HEK293 (cell line): ENCODE measurements around the gene GPER1.
"Not testable (repeated sequence)": the region's sequence is repeated elsewhere in the genome, so short reads cannot be mapped to it uniquely, and the experiment has no call there.

ENCODE experiments used
- CTCF ChIA-PET: fragments of 350-600 bp; formaldehyde crosslinking; extraction: SDS; loops from one replicate; lab custom pipeline; 2021; ENCODE audit warnings: antibody characterized with exemption; lab: Yijun Ruan, JAX
- POLR2A ChIA-PET: fragments of 300-600 bp; formaldehyde crosslinking; extraction: SDS; loops from one replicate; lab custom pipeline; 2020; ENCODE audit warnings: antibody characterized with exemption, inconsistent platforms; lab: Yijun Ruan, JAX
- H3K27ac ChIP-seq: fragments of 200-500 bp; sonication (Bioruptor generic); 2 replicates; pipeline ENCODE4 v1.5.1; 2014; ENCODE audit warnings: low read depth, low read length, control low read depth, inconsistent platforms; ENCODE audit errors: extremely low read depth
- H3K36me3 ChIP-seq, 2 experiments: fragments of 200-500 bp in 1 of 2; sonication (Bioruptor generic) in 1 of 2; 1 replicate in 1 of 2; 2 replicates in 1 of 2; pipeline ENCODE4 v1.5.1; 2014 to 2017; ENCODE audit warnings: inconsistent platforms in 2 of 2, low read length in 2 of 2; ENCODE audit not compliant: control insufficient read depth in 2 of 2, insufficient read depth in 1 of 2
- H3K4me1 ChIP-seq: fragments of 200-500 bp; sonication (Bioruptor generic); 2 replicates; pipeline ENCODE4 v1.5.1; 2014; ENCODE audit warnings: mild to moderate bottlenecking, low read length, inconsistent platforms; ENCODE audit not compliant: control insufficient read depth, insufficient read depth
- H3K4me3 ChIP-seq: 2 replicates; pipeline ENCODE4 v1.5.1; 2011; ENCODE audit warnings: low read depth, mild to moderate bottlenecking, control low read depth, low read length, moderate library complexity
- H3K9me3 ChIP-seq: fragments of 200-500 bp; sonication (Bioruptor generic); 2 replicates; pipeline ENCODE4 v1.5.1; 2014; ENCODE audit warnings: low read depth, low read length, inconsistent platforms; ENCODE audit not compliant: control insufficient read depth, insufficient read depth
- ZNF121 ChIP-seq: fragments of 450-650 bp; formaldehyde crosslinking; IDR thresholded peaks from 2 replicates; pipeline ENCODE4 v1.5.1; 2016; ENCODE audit warnings: missing biosample characterization, missing genetic modification characterization

The GPER1 gene

DNA sequence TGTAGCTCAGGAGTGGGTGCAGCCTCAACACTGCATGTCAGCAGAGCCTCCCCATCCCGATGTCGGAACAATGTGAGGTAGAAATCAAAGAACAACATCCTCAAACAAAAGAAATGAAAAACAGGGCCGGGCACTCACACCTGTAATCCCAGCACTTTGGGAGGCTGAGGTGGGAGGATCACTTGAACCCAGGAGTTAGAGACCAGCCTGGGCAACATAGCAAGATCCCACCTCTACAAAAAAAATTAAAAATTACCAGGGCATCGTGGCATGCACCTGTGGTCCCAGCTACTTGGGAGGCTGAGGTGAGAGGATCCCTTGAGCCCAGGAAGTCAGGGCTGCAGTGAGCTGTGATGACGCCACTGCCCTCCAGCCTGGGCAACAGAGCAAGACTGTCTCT is 55.1 kb downstream of the GPER1 start:
- H3K36me3 ChIP-seq, POLR2A ChIA-PET, H3K4me3 ChIP-seq, H3K9me3 ChIP-seq, H3K4me1 ChIP-seq, H3K27ac ChIP-seq: not testable (repeated sequence)
- TF ChIP-seq ZNF121, result peak; percentile 76; the same call in 1 of the 2 replicates
- CTCF ChIA-PET, result interaction anchor here (0.6 to 1.1 kb wide), 4 partner anchors 8 to 150 kb away, joined by 3 to 8 read pairs (median 4); no protein-coding TSS in a partner anchor
